HepG2 (cell line): ENCODE results near the gene ERCC6L2. TPM values are rescaled to one million over a fixed set of nuclear protein-coding genes. Genes with fewer than 3 reads are reported as not detected.

Experiments used
- DMAP1 ChIP-seq: IDR thresholded peaks from 2 replicates; pipeline ENCODE4 v1.6.1; 2016
- FOXK2 ChIP-seq: fragments of 450-650 bp; IDR thresholded peaks from 2 replicates; pipeline ENCODE4 v1.6.1; 2016
- FOXM1 ChIP-seq: sonication (generic); formaldehyde crosslinking; IDR thresholded peaks from 2 replicates; pipeline ENCODE4 v1.5.0; 2020; ENCODE audit warnings: missing genetic modification reagents
- KLF16 ChIP-seq, 2 experiments: sonication (generic) in 1 of 2; formaldehyde crosslinking in 1 of 2; IDR thresholded peaks; 2 replicates each; pipeline versions ENCODE4 v1.6.1 to v1.8.0; 2016 to 2023; ENCODE audit warnings: missing genetic modification reagents in 2 of 2, missing compliant biosample characterization in 1 of 2
- NFYC ChIP-seq: IDR thresholded peaks from 2 replicates; pipeline ENCODE4 v1.6.1; 2016; ENCODE audit warnings: missing genetic modification reagents, missing compliant biosample characterization
- PCBP1 ChIP-seq: fragments of 200-400 bp; formaldehyde crosslinking; IDR thresholded peaks from 2 replicates; pipeline ENCODE4 v1.6.1; 2017; ENCODE audit warnings: mild to moderate bottlenecking, low read depth, low read length, borderline replicate concordance
- PPARG ChIP-seq: conservative IDR thresholded peaks from 2 replicates; pipeline ENCODE4 v1.6.1; 2016; ENCODE audit warnings: missing biosample characterization, missing genetic modification reagents
- SETDB1 ChIP-seq: sonication (generic); formaldehyde crosslinking; IDR thresholded peaks from 2 replicates; pipeline ENCODE4 v1.5.1; 2020; ENCODE audit warnings: missing genetic modification reagents, mild to moderate bottlenecking, borderline replicate concordance
- SP1 ChIP-seq, 2 experiments: fragments of 450-650 bp in 1 of 2; sonication (generic) in 1 of 2; formaldehyde crosslinking in 1 of 2; IDR thresholded peaks; 2 replicates each; pipeline versions ENCODE4 v1.4.0 to v1.6.1; 2016 to 2020; ENCODE audit warnings: missing genetic modification reagents in 1 of 2
- ZMYM3 ChIP-seq: sonication (generic); formaldehyde crosslinking; IDR thresholded peaks from 2 replicates; pipeline ENCODE4 v1.5.1; 2020; ENCODE audit warnings: mild to moderate bottlenecking, missing genetic modification reagents
- polyA plus RNA-seq, 8 experiments: library from polyadenylated mRNA; depleted of rRNA in 3 of 8; stranded (reverse) in 7 of 8; unstranded in 1 of 8; fragments of >200 nt; fragmentation: Illumina TruSeq in 4 of 8; extraction: Trizol in 4 of 8; gene quantifications; 2 replicates each; pipeline versions ENCODE4 v1.2.1 to v1.2.3, GENCODE V29; 2011 to 2016; ENCODE audit warnings: low read depth in 4 of 8, missing spikeins in 1 of 8, mixed read lengths in 1 of 8; ENCODE audit not compliant: insufficient read depth in 1 of 8
- total RNA-seq, 5 experiments: library from RNA; depleted of rRNA; stranded (reverse); fragments of >200 nt; fragmentation: Illumina TruSeq; extraction: Trizol; gene quantifications; 2 replicates each; pipeline ENCODE4 v1.2.3, GENCODE V29; 2016; ENCODE audit warnings: low read depth in 1 of 5
- TF ChIP-seq, protein P1 (sequence below), 2 experiments: sonication (generic) in 1 of 2; formaldehyde crosslinking in 1 of 2; IDR thresholded peaks; 2 replicates each; pipeline versions ENCODE4 v1.5.1 to v1.6.1; 2011 to 2020; ENCODE audit warnings: borderline replicate concordance in 1 of 2, low read depth in 1 of 2, low read length in 1 of 2, mild to moderate bottlenecking in 1 of 2, missing genetic modification reagents in 1 of 2, moderate library complexity in 1 of 2
- TF ChIP-seq, protein P2 (sequence below), 2 experiments: fragments of 450-650 bp in 1 of 2; sonication (generic) in 1 of 2; formaldehyde crosslinking in 1 of 2; IDR thresholded peaks; 2 replicates each; pipeline versions ENCODE4 v1.6.1 to v1.8.0; 2016 to 2022; ENCODE audit warnings: antibody characterized with exemption in 1 of 2, mild to moderate bottlenecking in 1 of 2, missing genetic modification reagents in 1 of 2
- TF ChIP-seq, protein P3 (sequence below): sonication (generic); formaldehyde crosslinking; IDR thresholded peaks from 2 replicates; pipeline ENCODE4 v1.4.0; 2020; ENCODE audit warnings: mild to moderate bottlenecking, missing genetic modification reagents

The ERCC6L2 gene
- total and polyA plus RNA-seq, 2 of the 13 experiments (the other 11 are each of a cell fraction or from before 2014, with no cell fraction given): 13.4 to 45.9 TPM

DNA sequence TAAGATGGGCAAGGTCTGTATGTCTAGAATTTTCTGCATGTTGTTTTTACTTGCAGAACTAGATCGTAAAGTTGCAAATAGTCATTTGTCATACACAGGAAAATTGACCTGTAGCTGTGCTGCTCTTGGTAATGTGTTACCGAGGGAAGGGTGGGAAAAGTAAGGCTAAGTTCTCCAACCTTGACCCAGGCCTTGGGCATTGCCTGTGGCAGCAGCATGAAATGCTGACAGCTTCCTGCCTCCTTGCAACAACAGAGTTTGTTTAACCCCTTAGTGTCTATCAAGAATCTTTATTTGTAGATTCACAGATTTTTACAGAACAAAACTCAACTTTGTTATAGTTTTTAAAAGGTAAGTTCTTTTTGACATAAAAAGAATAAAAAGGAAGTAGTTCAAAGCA lies 48.3 kb downstream of the ERCC6L2 start (continued):
- TF ChIP-seq, protein P1, sequence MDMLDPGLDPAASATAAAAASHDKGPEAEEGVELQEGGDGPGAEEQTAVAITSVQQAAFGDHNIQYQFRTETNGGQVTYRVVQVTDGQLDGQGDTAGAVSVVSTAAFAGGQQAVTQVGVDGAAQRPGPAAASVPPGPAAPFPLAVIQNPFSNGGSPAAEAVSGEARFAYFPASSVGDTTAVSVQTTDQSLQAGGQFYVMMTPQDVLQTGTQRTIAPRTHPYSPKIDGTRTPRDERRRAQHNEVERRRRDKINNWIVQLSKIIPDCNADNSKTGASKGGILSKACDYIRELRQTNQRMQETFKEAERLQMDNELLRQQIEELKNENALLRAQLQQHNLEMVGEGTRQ (IDR thresholded peaks at IDR 0.05; ENCODE audit: low read depth, low read length): no peak
- TF ChIP-seq, protein P1 (CRISPR knock-in tag; IDR thresholded peaks at IDR 0.05; ENCODE audit: borderline replicate concordance): no peak
- TF ChIP-seq PPARG (CRISPR knock-in tag): peak; percentile 67
- TF ChIP-seq, protein P2, sequence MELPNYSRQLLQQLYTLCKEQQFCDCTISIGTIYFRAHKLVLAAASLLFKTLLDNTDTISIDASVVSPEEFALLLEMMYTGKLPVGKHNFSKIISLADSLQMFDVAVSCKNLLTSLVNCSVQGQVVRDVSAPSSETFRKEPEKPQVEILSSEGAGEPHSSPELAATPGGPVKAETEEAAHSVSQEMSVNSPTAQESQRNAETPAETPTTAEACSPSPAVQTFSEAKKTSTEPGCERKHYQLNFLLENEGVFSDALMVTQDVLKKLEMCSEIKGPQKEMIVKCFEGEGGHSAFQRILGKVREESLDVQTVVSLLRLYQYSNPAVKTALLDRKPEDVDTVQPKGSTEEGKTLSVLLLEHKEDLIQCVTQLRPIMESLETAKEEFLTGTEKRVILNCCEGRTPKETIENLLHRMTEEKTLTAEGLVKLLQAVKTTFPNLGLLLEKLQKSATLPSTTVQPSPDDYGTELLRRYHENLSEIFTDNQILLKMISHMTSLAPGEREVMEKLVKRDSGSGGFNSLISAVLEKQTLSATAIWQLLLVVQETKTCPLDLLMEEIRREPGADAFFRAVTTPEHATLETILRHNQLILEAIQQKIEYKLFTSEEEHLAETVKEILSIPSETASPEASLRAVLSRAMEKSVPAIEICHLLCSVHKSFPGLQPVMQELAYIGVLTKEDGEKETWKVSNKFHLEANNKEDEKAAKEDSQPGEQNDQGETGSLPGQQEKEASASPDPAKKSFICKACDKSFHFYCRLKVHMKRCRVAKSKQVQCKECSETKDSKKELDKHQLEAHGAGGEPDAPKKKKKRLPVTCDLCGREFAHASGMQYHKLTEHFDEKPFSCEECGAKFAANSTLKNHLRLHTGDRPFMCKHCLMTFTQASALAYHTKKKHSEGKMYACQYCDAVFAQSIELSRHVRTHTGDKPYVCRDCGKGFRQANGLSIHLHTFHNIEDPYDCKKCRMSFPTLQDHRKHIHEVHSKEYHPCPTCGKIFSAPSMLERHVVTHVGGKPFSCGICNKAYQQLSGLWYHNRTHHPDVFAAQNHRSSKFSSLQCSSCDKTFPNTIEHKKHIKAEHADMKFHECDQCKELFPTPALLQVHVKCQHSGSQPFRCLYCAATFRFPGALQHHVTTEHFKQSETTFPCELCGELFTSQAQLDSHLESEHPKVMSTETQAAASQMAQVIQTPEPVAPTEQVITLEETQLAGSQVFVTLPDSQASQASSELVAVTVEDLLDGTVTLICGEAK (IDR thresholded peaks at IDR 0.05): peak; percentile 61
- TF ChIP-seq, protein P2 (CRISPR knock-in tag; IDR thresholded peaks at IDR 0.05): peak; percentile 99
- TF ChIP-seq KLF16 (CRISPR knock-in tag; IDR thresholded peaks at IDR 0.05): no peak
- TF ChIP-seq NFYC (CRISPR knock-in tag): no peak
- TF ChIP-seq DMAP1 (CRISPR knock-in tag): no peak
- no peak for TF ChIP-seq FOXM1 (CRISPR knock-in tag)
- no peak for TF ChIP-seq SETDB1
- no peak for TF ChIP-seq SP1 (IDR thresholded peaks at IDR 0.05)
- no peak for TF ChIP-seq SP1 (CRISPR knock-in tag; IDR thresholded peaks at IDR 0.05)
- TF ChIP-seq FOXK2: no peak
- TF ChIP-seq, protein P3, sequence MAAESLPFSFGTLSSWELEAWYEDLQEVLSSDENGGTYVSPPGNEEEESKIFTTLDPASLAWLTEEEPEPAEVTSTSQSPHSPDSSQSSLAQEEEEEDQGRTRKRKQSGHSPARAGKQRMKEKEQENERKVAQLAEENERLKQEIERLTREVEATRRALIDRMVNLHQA: no peak
- no peak for TF ChIP-seq PCBP1
- no peak for TF ChIP-seq ZMYM3 (CRISPR knock-in tag)
